Skeletal muscle cell (primary cell): ENCODE results near the gene TSC22D3.

ENCODE experiments used
- DNase-seq: peaks from one replicate; pipeline ENCODE4 v3.0.0-alpha.2; 2010; ENCODE audit warnings: low read depth
- H3K4me3 ChIP-seq: 2 replicates; pipeline ENCODE4 v1.5.1; 2011; ENCODE audit warnings: low read depth, mild to moderate bottlenecking, control low read depth, low read length, moderate library complexity

Gene TSC22D3

DNA sequence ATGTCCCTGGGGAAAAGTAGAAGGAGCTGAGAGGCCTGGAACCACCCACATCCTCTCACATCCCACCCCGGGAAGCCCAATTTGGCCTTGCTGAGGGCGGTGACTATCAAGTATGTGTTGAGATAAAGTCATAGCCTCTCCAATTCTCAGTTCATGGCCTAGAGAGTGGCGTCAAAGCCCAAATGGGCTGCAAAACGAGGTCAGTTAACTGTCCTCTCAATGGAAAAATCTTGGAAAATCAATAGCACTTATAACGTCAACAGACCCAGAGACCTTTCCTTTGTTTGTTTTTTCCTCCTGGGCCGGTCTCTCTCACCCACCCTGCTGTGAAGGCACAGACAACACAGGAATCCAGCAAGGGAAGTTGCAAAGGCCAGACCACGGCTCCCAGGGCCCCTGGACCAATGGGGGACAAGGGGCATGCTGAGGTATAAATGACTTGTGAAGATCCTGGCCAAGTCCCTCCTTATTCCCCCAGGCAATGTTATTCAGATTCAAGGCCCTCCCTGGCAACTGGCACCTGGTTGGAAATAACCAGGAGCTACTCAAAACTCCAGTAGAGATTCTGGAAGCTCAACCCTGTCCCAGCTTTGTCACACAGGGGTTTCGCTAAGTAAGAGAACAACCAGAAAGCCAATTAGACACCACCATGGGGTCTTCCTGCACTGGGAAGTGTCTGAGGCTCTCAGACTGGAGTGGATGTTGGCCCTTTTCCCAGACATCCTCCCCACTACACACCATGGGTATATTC, 38.6 kb downstream of the TSC22D3 start:
- no peak overlapping the region for H3K4me3 ChIP-seq
- DNase-seq, result no peak

DNA sequence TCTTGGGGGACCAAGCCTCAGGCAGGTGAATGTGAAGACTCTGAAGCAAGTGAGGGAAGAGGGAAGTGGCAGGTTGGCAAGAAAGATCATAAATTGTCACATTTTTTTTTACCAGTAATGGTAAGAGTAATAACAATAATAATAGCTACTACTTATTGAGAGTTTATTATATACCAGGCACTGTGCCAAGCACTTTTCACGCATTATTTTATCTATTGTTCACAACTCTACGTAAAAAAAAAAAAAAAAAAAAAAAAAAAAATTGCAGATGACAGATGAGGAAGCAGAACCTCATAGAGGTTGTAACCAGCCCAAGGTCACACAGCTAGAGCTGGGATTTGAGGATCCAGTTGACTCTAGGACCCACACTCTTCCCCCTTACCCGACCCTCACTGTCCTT, 40.9 kb downstream of the TSC22D3 start:
- no peak overlapping the region for H3K4me3 ChIP-seq
- DNase-seq, result no peak

DNA sequence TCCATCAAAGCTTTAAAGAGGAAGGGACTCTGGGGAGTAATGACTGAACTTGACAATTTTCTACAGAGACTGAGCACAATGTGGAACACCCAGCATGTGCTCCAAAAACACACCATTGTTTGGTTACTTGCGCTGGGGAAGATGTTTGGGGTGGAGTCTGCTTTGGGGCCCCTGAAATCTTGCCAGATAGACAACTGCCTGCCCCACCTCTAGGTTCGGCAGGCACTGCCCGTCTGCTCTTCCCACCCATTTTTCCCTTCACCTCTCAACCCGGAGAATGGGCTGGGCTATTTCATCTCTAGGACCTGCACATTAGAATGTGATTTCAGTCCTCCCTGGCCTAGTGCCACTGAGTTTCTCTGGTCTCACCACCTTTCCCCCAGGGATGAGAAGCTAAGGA, 41.9 kb downstream of the TSC22D3 start:
- H3K4me3 ChIP-seq, result no peak overlapping the region
- DNase-seq, result no peak

DNA sequence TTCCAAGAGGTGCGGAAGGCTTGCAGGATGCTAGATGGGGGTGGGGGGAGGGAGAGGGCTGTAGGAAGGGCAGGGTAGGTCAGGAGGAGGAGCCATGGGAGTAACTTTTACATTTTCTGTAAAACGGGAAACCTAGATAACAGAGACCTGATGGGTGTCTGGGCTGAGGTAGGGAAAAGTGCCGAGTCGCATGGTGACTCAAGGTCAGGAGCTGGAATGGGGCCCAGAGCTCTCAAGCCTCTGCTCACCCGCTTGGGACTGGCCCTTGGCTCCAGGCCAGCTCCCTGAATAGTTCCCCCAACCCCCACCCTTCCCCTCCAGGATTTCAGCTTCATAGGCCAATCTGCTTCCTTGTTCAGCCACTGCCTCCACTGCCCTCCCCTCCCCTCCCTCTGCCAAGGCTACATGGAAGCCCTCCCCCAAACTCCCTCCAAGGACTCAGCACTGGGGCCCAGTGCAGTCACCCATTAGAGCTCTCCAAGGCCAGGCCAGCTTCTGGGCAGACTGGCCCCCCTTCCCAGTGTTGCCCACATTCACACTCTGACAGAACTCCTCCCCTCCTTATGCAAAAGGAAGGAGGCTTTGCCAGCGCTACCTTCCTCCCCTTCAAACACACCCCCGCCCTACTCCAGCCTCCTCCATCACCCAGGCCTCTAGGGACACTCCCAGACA, 43.6 kb downstream of the TSC22D3 start:
- H3K4me3 ChIP-seq, result no peak overlapping the region
- peak; percentile 56 for DNase-seq

DNA sequence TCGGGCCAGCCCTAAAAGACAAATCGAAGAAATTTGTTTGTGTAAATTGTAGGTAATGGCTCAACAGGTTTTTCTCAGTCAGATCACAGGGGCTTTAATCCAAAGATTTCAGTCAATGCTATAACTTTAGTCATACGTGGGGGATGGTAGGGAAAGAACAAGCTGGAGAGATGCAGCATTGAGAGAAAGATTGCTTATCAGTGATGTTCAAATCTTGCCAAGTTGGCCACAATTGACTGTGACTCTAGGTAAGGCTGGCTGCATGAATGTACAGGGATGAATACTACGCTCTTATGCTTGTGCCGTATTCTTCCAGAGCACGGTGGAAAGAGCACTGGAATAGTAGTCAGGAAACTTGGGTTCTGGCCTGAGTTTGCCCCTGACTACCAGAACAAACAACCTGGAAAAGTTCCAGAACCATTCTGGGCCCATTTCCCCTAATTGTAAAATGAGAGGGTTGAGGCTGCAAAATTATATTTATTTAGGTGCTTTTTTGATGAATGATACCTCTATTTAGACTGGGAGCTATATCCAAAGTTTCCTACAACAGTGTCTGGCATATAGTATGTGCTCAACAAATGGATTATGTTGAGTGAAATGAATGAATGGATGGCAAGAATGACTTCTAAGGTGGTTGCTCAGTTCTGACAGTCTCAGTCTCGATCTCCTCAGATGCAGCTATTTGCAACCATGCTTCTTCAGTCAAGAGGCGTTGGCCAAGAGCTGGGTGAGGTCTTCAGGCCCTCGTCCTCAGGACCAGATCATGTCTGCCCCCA, 44.4 kb downstream of the TSC22D3 start:
- H3K4me3 ChIP-seq, result no peak overlapping the region
- DNase-seq, result no peak

DNA sequence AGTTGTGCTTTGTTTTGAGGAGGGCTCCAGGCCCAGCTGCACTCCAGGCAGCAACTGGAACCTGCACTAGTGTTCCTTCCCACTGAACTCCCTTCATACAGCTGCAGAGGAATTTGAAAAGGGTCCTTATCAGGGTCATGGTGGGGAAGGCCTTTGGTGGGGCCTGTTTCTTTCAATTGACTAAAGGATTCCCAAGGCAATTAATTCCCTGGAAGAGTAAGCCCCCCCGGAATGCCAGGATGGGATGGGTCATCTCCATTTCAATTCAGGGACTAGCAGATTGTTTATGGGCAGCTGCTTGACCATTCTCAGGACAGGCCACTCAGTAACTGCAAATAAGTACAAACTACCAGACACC, 45.3 kb downstream of the TSC22D3 start:
- no peak for DNase-seq
- H3K4me3 ChIP-seq, result no peak overlapping the region

DNA sequence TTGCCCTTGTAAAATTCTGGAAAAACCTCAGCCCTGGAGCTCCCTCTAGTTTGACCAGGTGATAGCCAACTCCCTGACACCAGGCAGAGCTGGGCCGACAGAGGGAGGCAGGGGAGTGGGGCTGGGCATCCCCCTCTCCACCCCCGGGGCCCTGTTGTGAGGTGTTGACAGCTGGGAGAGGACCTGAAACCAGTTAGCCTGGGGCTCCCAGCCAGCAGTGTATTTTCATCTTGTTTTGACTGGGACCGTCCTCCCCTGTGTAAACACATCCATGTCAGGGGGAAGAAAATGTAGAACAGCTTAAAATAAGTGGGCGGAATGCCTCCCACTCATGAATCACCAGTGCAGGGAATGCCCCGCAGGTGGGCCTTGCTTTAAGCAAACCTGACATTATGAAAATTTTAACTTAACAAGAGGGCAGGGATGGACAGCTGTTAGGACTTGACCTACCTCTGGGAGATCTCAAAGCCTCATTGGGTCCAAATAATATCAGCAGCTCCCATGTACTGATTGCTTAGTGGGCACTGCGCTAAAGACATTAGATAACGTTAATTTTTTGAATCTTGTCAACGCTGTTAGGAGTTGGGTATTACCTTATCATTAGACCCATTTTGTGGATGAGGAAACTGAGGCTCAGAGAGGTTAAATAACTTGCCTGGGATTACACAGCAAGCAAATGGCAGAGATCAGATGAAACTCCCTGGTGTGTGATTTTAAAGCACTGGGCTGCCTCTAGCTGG, 45.9 kb downstream of the TSC22D3 start:
- no peak for DNase-seq
- H3K4me3 ChIP-seq, result no peak overlapping the region

DNA sequence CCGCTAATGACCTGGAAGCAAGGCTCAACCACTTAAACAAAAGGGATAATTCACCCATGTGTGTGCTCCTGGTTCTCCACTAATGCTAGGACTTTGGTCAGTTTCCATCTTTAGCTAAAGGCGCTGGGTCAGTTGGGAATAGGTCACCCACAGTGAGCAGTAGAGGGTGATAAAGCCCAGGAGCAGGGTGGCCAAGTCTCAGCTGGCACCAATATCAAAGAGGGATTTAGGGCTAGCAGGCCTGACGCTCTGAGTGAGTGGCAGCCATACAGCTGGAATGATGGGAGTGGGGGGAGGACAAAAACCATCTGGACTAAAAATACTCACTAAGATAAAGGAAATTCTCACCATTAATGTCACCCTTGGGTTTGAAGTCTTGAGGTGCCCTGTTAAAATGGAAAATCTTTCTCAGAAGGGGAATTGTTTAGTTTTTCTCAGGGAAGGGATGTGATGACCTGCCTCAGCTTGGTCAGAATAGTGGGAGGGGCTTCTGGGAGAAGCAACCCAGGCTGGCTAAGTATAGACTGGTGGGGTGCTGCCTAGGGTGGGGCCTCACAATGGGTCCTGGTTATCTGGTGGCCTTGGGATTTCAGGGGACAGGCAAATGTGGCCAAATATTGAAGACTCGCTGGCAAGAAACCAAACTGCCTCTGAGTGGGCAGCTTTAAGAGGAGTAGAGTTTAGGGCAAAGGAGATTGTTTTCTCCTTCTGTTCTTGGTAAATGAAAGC, 47.1 kb downstream of the TSC22D3 start:
- no peak overlapping the region for H3K4me3 ChIP-seq
- DNase-seq, result no peak

DNA sequence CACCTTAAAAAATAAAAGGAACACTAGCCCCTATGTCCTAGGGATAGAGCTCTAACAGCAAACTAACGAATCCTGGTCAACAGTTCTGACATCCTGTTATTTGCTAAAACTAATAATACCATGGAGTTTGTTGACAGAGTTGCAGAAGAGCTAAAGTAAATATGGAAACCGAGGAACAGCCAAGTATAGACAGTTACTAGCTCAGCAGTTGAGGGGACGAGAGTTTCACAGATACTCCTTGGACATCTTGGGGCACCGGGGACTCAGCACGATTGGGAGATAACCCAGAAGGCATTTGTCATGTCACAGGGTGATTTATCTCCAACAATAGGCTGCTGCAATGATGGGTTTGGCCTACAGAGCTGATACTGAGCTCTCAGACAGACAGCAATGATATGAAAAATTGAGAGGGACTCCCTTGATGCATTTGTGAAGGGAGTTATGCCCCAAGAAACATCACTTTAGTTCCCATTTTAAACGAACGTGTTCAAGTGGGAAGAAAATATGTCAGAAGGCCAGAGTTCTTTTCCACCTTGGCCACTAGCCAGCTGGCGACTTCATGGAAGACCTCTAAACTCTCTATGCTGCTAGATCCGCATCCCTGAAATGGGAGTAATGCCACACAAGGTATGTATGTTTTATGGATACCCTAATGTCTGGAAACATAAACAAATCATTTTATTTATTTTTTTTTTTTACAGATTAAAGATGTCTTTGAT, 48.6 kb downstream of the TSC22D3 start:
- no peak for DNase-seq
- no peak overlapping the region for H3K4me3 ChIP-seq

DNA sequence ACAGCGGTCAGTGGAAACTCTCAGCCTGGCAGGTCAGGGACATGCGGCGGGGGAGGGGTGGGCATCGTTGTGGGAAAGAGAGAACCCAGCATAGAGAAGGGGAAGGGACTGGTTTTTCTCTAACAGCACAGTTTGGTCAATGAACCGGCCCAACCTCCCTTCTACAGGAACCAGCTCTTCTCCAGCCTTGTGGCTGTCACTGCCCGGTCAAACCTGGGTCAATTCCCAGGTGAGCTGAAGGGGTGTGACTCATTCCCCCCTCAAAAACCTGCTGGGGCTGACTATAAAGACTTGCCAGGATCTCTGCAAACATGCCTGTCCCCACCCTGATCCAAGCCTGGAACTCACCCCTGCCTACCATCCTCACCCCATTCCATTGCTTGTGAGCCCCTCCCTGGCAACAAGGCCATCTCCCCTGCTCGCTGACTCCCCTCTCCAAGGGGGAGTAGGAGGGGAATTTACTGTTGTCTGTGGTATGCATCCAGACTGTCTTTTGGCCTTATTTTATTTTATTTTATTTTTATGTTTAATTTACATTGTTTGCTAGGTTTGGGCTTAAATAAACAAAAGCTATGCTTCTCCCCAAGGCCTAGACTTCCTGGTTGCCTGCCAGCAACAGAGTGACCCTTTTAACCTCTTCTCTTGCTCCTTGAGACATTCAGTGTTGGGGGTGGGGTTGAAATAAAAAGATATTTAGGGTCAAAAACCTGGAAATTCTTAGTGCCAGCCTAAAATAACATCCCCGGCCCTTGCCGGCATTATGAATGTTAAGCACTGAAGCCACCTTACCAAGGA, 49.6 kb downstream of the TSC22D3 start:
- DNase-seq, result no peak
- no peak overlapping the region for H3K4me3 ChIP-seq

DNA sequence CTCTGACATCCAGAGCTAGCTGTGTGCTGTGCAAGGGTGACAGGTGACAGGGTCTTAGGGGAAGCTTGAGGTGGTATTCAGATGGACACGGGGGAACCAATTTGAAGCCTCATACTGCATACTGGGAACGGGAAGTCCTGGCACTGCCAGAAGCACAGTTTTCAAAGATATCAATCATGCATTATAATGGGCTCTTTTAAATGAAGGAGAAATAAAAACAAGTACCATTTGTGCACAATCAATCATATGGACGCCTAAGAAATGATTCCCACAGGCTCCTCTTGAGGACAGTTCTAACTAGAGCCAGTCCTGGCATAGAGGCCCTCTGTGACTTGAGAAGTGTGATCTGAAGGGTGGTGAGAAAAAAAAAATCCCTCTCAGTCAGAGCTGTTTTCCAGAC, 50.9 kb downstream of the TSC22D3 start:
- H3K4me3 ChIP-seq, result no peak overlapping the region
- no peak for DNase-seq

DNA sequence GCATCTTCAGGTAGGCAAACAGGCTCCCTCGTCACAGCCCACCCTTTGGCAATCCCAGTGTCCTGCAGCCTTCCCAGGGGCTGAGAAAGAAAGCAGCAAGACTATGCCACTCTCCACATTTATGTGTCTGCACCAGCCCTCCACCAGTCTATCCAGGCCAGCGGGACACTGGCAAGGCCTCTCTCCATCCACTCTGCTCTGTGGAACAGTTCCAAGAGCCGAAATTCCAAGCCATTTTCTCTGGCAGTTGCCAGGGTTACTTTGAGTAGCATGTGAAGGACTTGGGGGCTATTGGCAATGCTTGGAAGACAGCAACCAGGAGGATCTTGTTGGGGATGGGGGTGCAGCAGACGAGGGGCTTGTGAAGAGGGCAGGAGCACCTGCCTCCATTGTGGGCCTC, 52.1 kb downstream of the TSC22D3 start:
- no peak for DNase-seq
- no peak overlapping the region for H3K4me3 ChIP-seq

DNA sequence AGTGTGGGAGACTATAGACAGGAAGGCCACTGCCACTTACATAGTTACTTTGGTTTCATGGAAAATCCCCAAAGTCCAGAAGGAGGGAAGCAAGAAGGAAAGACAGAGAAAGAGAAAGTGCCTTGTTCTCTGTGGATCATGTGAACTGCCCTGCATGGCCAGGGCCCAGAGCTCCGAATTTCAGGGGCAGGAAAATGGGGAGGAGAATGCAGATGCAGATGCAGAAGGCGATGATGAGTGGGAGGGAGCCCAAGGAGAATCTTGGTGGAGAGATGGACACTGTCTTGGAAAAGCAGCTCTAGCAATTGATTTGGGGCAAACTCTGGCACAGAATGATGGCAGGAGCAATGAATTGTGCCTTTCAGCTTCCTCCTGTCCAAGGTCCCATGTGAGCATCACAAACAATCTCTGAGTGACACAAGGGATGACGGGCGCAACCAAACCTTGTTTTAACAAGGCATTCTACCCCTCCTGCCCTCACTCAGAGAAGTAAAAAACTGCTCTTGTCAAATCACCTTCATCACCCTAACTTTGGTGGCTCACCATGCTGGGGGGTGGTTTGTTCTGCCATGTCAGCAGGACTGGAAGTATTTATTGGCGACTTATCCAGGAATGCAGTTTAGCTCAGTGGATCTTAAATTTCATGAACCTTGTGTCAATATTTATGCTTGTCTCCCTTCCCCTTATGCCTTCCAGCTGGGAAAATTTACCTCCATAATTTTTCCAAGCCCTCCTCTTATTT, 53.5 kb downstream of the TSC22D3 start:
- H3K4me3 ChIP-seq, result no peak overlapping the region
- no peak for DNase-seq

DNA sequence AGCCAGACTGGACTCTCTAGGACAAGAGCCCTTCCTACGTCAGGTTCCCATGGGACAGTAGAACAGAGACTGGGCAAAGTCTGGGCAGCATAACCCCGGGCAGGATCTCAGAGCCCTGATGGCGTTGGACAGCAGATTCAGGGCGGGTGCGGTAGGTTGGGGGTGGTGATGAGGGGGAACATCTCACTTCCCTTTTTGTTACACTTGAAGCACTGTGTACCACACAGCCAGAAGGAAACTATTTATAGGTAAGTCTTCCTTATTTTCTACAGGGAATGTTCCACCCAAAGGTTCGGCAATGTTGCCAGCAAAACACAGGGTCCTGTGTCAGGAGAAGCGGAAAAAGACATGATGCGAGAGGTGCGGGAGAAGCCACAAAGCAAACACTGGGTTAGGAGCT, 54.3 kb downstream of the TSC22D3 start:
- DNase-seq, result no peak
- no peak overlapping the region for H3K4me3 ChIP-seq

DNA sequence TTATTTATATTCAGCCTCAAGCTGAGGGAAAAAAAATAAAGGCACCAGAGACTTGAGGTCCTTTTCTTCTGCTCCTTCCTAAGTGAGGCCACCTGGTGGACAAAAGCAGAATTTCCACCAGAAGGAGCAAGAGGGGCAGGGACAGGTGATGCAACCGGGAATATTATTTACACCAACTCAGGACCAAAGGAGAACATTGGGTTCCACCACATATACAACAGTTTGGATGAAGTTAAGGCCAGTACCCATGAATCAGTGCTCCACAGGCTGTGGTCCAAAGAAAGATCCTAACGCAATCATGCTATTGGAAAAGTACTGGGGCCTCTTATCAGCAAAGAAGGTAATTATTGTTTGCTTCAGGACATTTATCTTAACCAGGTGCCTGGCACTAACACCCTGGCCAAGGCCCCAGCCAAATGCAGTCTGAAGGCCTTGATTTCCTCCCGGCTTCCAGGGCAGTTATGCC, 57.4 kb downstream of the TSC22D3 start:
- DNase-seq, result peak; percentile 63

DNA sequence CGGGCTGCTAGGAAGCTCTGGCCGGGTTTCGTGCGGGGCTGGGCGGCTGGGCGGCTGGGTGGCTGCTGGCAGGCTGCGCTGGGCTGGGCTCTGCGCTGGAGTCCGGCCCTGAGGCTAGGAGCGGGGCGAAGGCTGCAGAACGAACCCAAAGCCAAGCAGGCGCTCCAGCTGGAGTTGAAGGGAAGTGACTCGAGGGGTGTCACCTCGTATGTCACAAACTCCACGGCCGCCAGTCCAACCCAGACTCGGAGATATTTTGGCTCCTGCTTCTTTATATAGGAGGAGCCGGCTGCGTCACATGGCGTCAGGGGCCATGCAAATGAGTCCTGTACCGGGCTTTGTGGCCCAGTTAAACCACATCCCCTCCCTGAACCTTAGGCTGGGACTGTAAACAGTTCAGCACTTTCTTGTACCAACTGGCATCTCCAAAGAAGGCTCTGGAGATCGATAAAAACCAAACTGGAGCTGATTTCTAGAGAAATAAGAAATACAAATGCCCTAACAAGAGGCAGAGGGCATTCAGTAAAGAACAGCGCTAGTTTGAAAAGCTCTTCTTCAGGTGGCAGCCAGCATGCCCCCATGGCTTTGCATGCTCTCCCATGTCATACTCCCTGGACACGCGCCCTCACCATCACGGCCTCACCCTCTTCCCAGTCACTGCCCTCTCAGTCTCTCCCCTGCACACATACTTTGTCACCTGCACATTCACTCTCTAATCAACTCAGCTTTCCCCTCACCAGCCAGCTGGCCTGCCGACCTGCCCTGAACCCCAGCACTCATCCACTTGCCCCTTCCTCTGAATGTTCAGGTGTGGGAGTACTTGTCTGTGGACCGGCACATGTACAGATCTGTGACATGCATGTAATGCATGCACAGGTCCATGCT, 58.5 kb downstream of the TSC22D3 start:
- H3K4me3 ChIP-seq, result peak overlapping the region; percentile 70
- DNase-seq, result peak; percentile 76

More for the DNA sequence above, 57.4 kb downstream of the TSC22D3 start:
- H3K4me3 ChIP-seq, result no peak overlapping the region
